ENCODE results near the gene EEF1G.
A peak's percentile ranks its signal among the peaks of the same experiment; 100 is the strongest.

Gene EEF1G

GRCh38 chr11:62559204-62559603 is 14.5 kb downstream of the EEF1G start:
- no peak for TF ChIP-seq CTCF (IDR thresholded peaks at IDR 0.05; ENCODE audit: low read depth, low read length, missing control alignments)
- in situ Hi-C loops (cut with HindIII; ENCODE audit: low sequenced_read_pairs): no loop called here
- DNase-seq (ENCODE audit: low read depth): no peak
- H3K4me3 ChIP-seq (ENCODE audit: low read depth, low read length): no peak overlapping the region

GRCh38 chr11:62558669-62559068 is 15.0 kb downstream of the EEF1G start:
- in situ Hi-C loops (cut with HindIII; ENCODE audit: low sequenced_read_pairs): no loop called here
- TF ChIP-seq CTCF (IDR thresholded peaks at IDR 0.05; ENCODE audit: low read depth, low read length, missing control alignments): no peak
- no peak for DNase-seq (ENCODE audit: low read depth)
- H3K4me3 ChIP-seq (ENCODE audit: low read depth, low read length): no peak overlapping the region

DNA sequence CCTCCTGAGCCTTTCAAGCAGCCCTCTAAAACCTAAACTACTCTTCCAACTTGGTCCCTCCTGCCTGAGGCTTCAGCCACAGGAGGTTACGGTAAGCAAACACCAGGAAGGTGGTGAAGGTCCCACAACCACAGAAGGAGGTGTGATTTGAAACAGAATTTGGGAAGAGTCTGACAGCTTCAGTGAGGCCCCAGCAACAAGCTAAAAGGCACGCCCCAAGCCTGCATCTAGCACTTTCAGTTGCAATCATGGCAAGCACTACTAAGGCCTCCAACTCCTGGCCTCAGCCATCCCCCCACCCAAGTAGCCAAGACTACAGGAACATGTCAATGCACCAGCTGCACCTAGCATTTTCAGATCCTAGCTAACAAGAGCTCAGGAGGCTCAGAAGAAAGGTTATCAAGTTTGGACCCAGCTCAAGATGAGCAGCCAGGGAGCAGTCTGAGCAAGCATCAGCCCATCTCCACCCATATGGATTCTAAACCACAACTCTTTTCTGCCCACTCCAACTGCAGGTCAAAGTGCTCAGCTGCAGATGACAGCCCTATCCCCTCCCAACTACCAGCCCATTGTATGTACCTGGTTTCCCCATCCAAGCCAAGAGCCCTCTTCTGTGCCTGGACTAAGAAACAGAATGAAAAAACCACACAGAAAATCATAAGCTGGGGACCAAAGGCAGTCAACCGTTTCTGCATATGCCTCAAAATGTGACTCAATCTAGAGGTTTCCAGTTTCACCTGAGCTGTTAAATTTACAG is 16.6 kb downstream of the EEF1G start:
- in situ Hi-C loops (cut with HindIII; ENCODE audit: low sequenced_read_pairs): no loop called here
- no peak for DNase-seq (ENCODE audit: low read depth)
- no peak for TF ChIP-seq CTCF (IDR thresholded peaks at IDR 0.05; ENCODE audit: low read depth, low read length, missing control alignments)
- no peak overlapping the region for H3K4me3 ChIP-seq (ENCODE audit: low read depth, low read length)

- H3K4me3 ChIP-seq (ENCODE audit: low read depth, low read length): peak overlapping the region; percentile 1
- TF ChIP-seq CTCF (IDR thresholded peaks at IDR 0.05; ENCODE audit: low read depth, low read length, missing control alignments): no peak
- peak; percentile 84 for DNase-seq (ENCODE audit: low read depth)
- in situ Hi-C loops (cut with HindIII; ENCODE audit: low sequenced_read_pairs): no loop called here
These were observed 17.4 kb downstream of the EEF1G start for GRCh38 chr11:62556108-62556874.

- H3K4me3 ChIP-seq (ENCODE audit: low read depth, low read length): peak overlapping the region; percentile 1
- DNase-seq (ENCODE audit: low read depth): no peak
- in situ Hi-C loops (cut with HindIII; ENCODE audit: low sequenced_read_pairs): no loop called here
- no peak for TF ChIP-seq CTCF (IDR thresholded peaks at IDR 0.05; ENCODE audit: low read depth, low read length, missing control alignments)
These were observed 18.1 kb downstream of the EEF1G start for GRCh38 chr11:62555464-62556107.

DNA sequence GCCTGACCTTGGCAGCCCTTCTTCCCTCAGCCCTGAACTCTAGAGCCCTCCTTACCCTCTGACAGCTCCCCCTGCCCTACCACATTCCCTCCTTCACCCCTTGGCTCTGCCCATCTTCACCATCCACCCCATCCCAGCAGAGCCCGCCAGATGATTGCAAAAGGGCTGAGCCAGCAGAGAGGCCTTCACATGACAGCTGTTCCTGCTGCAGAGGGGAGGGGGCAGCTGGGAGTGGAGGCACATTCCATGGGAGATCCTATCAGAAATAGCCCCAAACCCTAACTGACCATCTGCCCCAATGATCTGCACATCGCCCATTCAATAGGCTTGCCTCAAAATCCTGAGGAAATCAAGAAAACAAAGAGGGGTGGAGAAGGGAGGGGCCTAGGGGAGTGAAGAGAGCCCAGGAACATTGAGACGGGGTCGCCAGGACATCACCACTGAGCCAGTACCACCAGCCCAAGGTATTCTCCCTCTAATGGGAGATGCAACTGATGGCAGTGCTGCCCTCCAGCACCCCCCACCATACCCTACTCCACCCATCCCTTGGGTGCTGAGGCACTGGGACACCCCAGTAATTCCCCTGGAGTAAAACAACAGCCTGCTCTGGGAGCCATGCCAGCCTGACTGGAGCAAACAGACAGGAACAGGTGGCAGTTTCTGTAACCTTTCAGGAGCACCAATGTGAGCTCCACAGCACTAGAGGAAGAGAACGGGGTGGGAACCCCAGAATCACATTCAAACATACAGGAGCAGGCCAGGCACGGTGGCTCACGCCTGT is 19.1 kb downstream of the EEF1G start:
- DNase-seq (ENCODE audit: low read depth): no peak
- in situ Hi-C loops (cut with HindIII; ENCODE audit: low sequenced_read_pairs): no loop called here
- TF ChIP-seq CTCF (IDR thresholded peaks at IDR 0.05; ENCODE audit: low read depth, low read length, missing control alignments): no peak
- no peak overlapping the region for H3K4me3 ChIP-seq (ENCODE audit: low read depth, low read length)
